HUES64 (cell line): Measurements from ENCODE around the gene COL4A2.
A peak's percentile ranks its signal among the peaks of the same experiment; 100 is the strongest.

ENCODE experiments used
- H3K27ac ChIP-seq: 2 replicates; pipeline ENCODE4 v1.7.0; 2013; ENCODE audit warnings: low read depth, low read length, inconsistent platforms
- H3K27me3 ChIP-seq: 2 replicates; pipeline ENCODE4 v1.6.1; 2013; ENCODE audit warnings: mild to moderate bottlenecking, low read length; ENCODE audit not compliant: insufficient read depth
- H3K36me3 ChIP-seq: 2 replicates; pipeline ENCODE4 v1.6.1; 2013; ENCODE audit warnings: mild to moderate bottlenecking, low read length; ENCODE audit not compliant: insufficient read depth
- H3K4me1 ChIP-seq: 2 replicates; pipeline ENCODE4 v1.6.1; 2013; ENCODE audit warnings: mild to moderate bottlenecking, low read length, moderate library complexity; ENCODE audit not compliant: insufficient read depth
- H3K4me3 ChIP-seq: 2 replicates; pipeline ENCODE4 v1.5.1; 2013; ENCODE audit warnings: mild to moderate bottlenecking, low read length, moderate library complexity
- H3K9ac ChIP-seq: 2 replicates; pipeline ENCODE4 v1.6.1; 2013; ENCODE audit warnings: mild to moderate bottlenecking, low read depth, low read length
- H3K9me3 ChIP-seq: 2 replicates; pipeline ENCODE4 v1.6.1; 2013; ENCODE audit warnings: low read depth, low read length; ENCODE audit not compliant: insufficient read depth
- WGBS: fragments of 150-250, 120-280 bp; methylation state at CpG from one replicate; pipeline ENCODE4 v1.1.7; 2013; ENCODE audit warnings: missing lambda C conversion rate; 5-methylcytosine and 5-hydroxymethylcytosine counted together

The COL4A2 gene

DNA sequence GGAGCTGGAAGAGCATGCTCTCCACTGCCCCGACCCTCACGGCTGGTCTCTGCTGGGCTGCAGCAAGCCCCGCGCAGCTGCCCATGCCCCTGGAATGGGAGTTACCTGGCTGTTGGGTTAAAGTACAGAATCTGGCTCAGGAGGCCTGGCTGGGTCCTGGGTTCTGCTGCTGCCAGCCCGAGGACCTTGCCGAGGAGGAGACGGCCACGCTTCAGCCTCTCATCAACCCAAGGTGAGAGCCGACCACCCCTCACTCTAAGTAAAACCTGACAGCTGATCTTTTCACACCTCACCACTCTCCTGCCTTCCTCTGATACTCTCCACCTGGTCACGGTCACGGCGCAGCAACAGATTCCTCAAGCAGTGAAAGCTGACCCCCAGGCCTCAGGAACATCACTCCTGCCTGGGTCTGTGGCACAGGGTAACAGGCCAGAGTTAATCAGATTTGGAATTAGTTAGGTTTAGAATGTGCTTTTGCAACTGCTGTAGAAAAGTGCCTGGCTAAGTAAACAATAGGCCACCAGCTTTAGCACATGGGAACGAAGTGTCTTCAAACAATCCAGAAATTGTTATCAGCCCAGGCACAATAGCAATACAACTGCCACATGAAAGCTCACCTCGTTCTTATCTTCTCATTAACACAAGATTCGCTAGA, 233.9 kb downstream of the COL4A2 start:
- Histone ChIP-seq H3K4me1 (no peaks in the 10 kb centered on the region), H3K9me3 (peaks cover 7% of the 10 kb centered on the region; the same call in 1 of the 2 replicates), H3K9ac (no peak overlapping the region), H3K4me3 (no peak overlapping the region), H3K27ac (no peak overlapping the region), H3K27me3 (no peaks in the 10 kb centered on the region), H3K36me3 (peaks cover 4% of the 10 kb centered on the region; the same call in 1 of the 2 replicates)
- 89% methylated on average over 15 of the region's 15 CpGs for WGBS

GRCh38 chr13:110541526-110541920, 234.4 kb downstream of the COL4A2 start:
- peaks cover 4% of the 10 kb centered on the region; the same call in 1 of the 2 replicates for H3K36me3 ChIP-seq
- no peak overlapping the region for H3K9ac ChIP-seq
- no peaks in the 10 kb centered on the region for H3K4me1 ChIP-seq
- H3K9me3 ChIP-seq: peaks cover 7% of the 10 kb centered on the region; the same call in 1 of the 2 replicates
- no peak overlapping the region for H3K4me3 ChIP-seq
- 88% methylated on average over 4 of the region's 4 CpGs for WGBS
- no peak overlapping the region for H3K27ac ChIP-seq
- H3K27me3 ChIP-seq: no peaks in the 10 kb centered on the region

DNA sequence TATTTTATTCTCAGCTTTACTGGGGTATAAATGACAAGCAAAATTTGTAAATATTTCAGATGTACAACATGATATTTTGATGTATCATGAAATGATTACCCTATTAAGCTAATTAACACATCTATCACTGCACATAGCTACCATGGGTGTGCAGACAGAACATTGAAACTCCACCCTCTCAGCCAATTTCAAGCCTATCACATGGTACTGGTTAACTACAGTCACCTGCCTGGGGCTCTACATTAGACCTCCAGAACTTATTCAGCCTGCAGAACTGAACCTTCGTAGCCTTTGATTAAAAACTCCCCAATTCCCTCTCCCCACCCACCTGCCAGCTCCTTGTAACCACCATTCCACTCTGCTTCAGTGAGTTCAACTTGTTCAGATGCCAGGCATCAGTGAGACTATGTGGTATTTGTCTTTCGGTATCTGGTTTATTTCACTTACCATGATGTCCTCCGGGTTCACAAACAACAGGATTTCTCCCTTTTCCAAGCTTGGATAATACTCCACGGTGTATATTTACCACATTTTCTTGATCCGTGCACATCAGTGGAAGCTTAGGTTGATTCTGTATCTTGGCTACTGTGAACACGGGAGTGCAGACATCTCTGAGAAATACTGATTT, 235.2 kb downstream of the COL4A2 start:
- Histone ChIP-seq H3K27me3 (no peaks in the 10 kb centered on the region), H3K4me3 (no peak overlapping the region), H3K27ac (no peak overlapping the region), H3K36me3 (peaks cover 4% of the 10 kb centered on the region; the same call in 1 of the 2 replicates), H3K9me3 (peaks cover 7% of the 10 kb centered on the region; the same call in 1 of the 2 replicates), H3K9ac (no peak overlapping the region), H3K4me1 (no peaks in the 10 kb centered on the region)
- WGBS: 95% methylated on average over 6 of the region's 6 CpGs

GRCh38 chr13:110546378-110546777, 239.3 kb downstream of the COL4A2 start:
- H3K27me3 ChIP-seq: no peaks in the 10 kb centered on the region
- H3K9me3 ChIP-seq: peaks cover 7% of the 10 kb centered on the region; the same call in 1 of the 2 replicates
- no peak overlapping the region for H3K27ac ChIP-seq
- 96% methylated on average over 4 of the region's 4 CpGs for WGBS
- H3K9ac ChIP-seq: no peak overlapping the region
- H3K36me3 ChIP-seq: peaks cover 4% of the 10 kb centered on the region; the same call in 1 of the 2 replicates
- no peaks in the 10 kb centered on the region for H3K4me1 ChIP-seq
- no peak overlapping the region for H3K4me3 ChIP-seq

DNA sequence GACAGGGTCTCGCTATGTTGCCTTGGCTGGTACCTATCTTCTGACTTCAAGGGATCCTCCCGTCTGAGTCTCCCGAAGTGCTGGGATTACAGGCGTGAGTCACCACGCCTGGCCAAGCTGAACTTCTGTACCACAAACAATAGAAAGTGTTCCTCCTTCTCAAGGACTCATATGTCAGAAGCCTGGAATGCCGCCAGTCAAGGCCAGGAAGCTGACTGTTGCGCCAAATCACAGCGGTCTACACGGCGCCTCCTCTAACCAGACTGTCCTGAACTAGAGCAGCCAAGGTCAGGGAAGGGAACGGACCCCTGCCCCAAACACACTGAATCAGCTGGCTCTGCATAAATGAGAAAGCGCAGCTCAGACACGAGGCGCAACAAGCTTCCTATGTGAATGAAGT, 239.8 kb downstream of the COL4A2 start:
- Histone ChIP-seq H3K4me3 (no peak overlapping the region), H3K27ac (no peak overlapping the region), H3K4me1 (no peaks in the 10 kb centered on the region)

DNA sequence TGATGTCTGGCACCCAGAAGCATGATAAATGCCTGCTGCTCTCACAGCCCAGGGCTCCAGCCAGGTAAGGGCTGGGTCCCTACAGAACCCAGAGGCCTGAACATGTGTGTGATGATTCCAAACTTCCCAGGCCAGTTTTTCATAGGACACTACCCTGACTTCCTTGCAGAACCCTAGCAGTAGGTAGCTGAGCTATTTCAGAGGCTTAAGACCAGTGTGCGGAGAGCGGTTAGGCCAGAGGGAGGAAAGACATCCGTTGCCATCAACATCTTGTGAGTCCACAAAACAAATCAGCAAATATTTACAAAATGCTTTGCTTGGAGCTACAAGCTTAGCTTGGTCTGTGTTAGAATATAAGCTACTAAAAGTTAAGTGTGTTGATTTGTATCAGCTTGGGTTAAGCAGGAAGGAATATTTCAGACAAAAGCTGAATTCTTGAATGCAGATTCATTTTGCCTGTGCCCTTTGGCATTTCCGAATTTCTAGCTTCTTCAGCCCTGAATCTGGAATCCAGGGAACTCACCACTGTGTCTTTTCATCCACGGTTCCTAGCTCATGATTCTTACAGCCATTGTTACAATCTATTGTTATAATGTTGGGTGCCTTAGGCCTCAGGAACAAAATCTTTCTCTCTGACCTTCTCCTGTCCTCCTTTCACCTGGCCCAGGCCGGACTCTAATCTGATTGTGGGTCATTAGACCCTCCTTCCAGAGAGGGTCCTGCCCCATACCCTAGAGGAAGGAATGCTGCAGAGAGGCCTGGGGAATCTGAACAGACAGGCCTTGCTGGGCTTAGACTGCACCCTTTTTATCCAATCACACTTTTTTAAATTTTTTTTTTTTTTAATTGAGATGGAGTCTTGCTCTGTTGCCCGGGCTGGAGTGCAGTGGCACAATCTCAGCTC, 242.1 kb downstream of the COL4A2 start:
- 0 out of 2 replicates have a peak overlapping the region, but pooled peaks have one; percentile 23 for H3K27ac ChIP-seq
- H3K4me1 ChIP-seq: no peaks in the 10 kb centered on the region
- no peak overlapping the region for H3K9ac ChIP-seq
- H3K9me3 ChIP-seq: peaks cover 6% of the 10 kb centered on the region; the same call in 1 of the 2 replicates
- no peaks in the 10 kb centered on the region for H3K27me3 ChIP-seq
- H3K4me3 ChIP-seq: no peak overlapping the region
- WGBS: 91% methylated on average over 7 of the region's 7 CpGs
- H3K36me3 ChIP-seq: peaks cover 4% of the 10 kb centered on the region; the same call in 1 of the 2 replicates

More for the DNA sequence above, 239.8 kb downstream of the COL4A2 start:
- Histone ChIP-seq H3K9me3 (peaks cover 7% of the 10 kb centered on the region; the same call in 1 of the 2 replicates), H3K27me3 (no peaks in the 10 kb centered on the region), H3K36me3 (peaks cover 4% of the 10 kb centered on the region; the same call in 1 of the 2 replicates), H3K9ac (no peak overlapping the region)
- WGBS: 96% methylated on average over 14 of the region's 14 CpGs

DNA sequence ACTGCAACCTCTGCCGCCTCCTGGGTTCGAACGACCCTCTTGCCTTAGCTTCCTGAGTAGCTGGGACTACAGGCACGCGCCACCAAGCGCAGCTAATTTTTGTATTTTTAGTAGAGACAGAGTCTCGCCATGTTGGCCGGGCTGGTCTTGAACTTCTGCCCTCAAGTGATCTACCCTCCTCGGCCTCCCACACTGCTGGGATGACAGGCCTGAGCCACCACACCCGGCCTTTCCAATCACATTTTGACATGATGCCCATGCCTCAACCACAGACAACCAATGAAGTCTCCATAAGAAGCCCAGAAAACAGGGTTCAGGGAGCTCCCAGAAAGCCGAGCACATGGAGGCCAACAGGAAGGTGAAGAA, 242.7 kb downstream of the COL4A2 start:
- Histone ChIP-seq H3K27ac (no peak overlapping the region), H3K9ac (no peak overlapping the region), H3K9me3 (no peaks in the 10 kb centered on the region), H3K27me3 (no peaks in the 10 kb centered on the region), H3K4me1 (no peaks in the 10 kb centered on the region), H3K36me3 (no peaks in the 10 kb centered on the region; the same call in 1 of the 2 replicates), H3K4me3 (no peak overlapping the region)
- 94% methylated on average over 11 of the region's 11 CpGs for WGBS

- Histone ChIP-seq H3K9ac (no peak overlapping the region), H3K4me1 (no peaks in the 10 kb centered on the region), H3K9me3 (no peaks in the 10 kb centered on the region), H3K27me3 (no peaks in the 10 kb centered on the region), H3K27ac (no peak overlapping the region), H3K36me3 (peaks cover 4% of the 10 kb centered on the region; the same call in 1 of the 2 replicates), H3K4me3 (no peak overlapping the region)
- WGBS: 91% methylated on average over 11 of the region's 11 CpGs
Measured at GRCh38 chr13:110551284-110551683, 244.2 kb downstream of the COL4A2 start.

DNA sequence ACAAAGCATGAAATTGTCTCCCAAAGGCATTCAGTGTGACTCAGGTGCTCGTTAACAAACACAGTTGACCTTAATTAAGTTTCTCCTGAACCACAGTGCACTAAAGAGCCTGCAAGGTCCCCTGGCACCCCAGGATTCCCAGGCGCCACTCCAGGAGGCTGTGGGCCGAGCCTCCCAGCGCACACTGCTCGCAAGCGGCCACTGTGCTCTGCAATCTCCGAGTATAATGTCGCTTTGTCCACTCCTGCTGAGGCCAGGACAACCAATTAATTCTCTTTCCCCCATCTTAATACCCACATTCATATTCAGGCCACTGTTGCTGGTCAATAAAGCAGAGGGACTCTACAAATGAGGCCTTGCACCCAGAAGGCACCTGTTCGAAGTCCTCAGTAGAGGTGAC, 245.7 kb downstream of the COL4A2 start:
- 95% methylated on average over 9 of the region's 9 CpGs for WGBS
- H3K36me3 ChIP-seq: peaks cover 10% of the 10 kb centered on the region; the same call in 1 of the 2 replicates
- no peaks in the 10 kb centered on the region for H3K4me1 ChIP-seq

GRCh38 chr13:110553417-110553816, 246.3 kb downstream of the COL4A2 start:
- H3K36me3 ChIP-seq: peaks cover 10% of the 10 kb centered on the region; the same call in 1 of the 2 replicates
- no peaks in the 10 kb centered on the region for H3K4me1 ChIP-seq
- H3K4me3 ChIP-seq: no peak overlapping the region
- H3K27me3 ChIP-seq: no peaks in the 10 kb centered on the region
- H3K9me3 ChIP-seq: no peaks in the 10 kb centered on the region
- no peak overlapping the region for H3K9ac ChIP-seq
- H3K27ac ChIP-seq: no peak overlapping the region
- 83% methylated on average over 4 of the region's 4 CpGs for WGBS

More for the DNA sequence above, 245.7 kb downstream of the COL4A2 start:
- H3K9ac ChIP-seq: no peak overlapping the region
- H3K9me3 ChIP-seq: no peaks in the 10 kb centered on the region
- no peak overlapping the region for H3K27ac ChIP-seq
- no peak overlapping the region for H3K4me3 ChIP-seq
- no peaks in the 10 kb centered on the region for H3K27me3 ChIP-seq
